H1 (cell line): ENCODE results near the gene CC2D1B.

Experiments
- JUN ChIP-seq: IDR thresholded peaks from 2 replicates; pipeline ENCODE4 v1.6.1; 2011; ENCODE audit warnings: low read depth, mild to moderate bottlenecking, improper control_type of control experiment, low read length
- KDM5A ChIP-seq: fragments of 200-600 bp; IDR thresholded peaks from 2 replicates; pipeline ENCODE4 v1.7.1; 2012; ENCODE audit warnings: mild to moderate bottlenecking, low read length, inconsistent platforms, mixed read lengths
- POLR2A ChIP-seq, 2 experiments: IDR thresholded peaks; 1 replicate in 1 of 2; 2 replicates in 1 of 2; pipeline ENCODE4 v1.6.1; 2011; ENCODE audit warnings: low read depth in 2 of 2, low read length in 2 of 2, mild to moderate bottlenecking in 2 of 2; ENCODE audit errors: control extremely low read depth in 1 of 2
- POLR2AphosphoS5 ChIP-seq: IDR thresholded peaks from 2 replicates; pipeline ENCODE4 v1.6.1; 2011; ENCODE audit warnings: low read depth, low read length
- RBBP5 ChIP-seq: IDR thresholded peaks from 2 replicates; pipeline ENCODE4 v1.7.1; 2012; ENCODE audit warnings: low read depth, mild to moderate bottlenecking, inconsistent platforms, low read length, moderate library complexity, borderline replicate concordance
- SIN3A ChIP-seq, 2 experiments: IDR thresholded peaks in 1 of 2; conservative IDR thresholded peaks in 1 of 2; 2 replicates each; pipeline ENCODE4 v1.6.1; 2011 to 2012; ENCODE audit warnings: low read length in 2 of 2, improper control_type of control experiment in 1 of 2, low read depth in 1 of 2, mild to moderate bottlenecking in 1 of 2
- SRF ChIP-seq: IDR thresholded peaks from 2 replicates; pipeline ENCODE4 v1.6.1; 2011; ENCODE audit warnings: mild to moderate bottlenecking, low read depth, low read length, moderate library complexity
- ZNF274 ChIP-seq: IDR thresholded peaks from 2 replicates; pipeline ENCODE4 v1.7.0; 2012; ENCODE audit warnings: low read length, borderline replicate concordance; ENCODE audit errors: extremely low read depth
- TF ChIP-seq, protein P1 (sequence below): IDR thresholded peaks from 2 replicates; pipeline ENCODE4 v1.6.1; 2012; ENCODE audit warnings: low read length, inconsistent platforms
- TF ChIP-seq, protein P2 (sequence below), 3 experiments: IDR thresholded peaks; 1 replicate in 2 of 3; 2 replicates in 1 of 3; pipeline versions ENCODE4 v1.5.1 to v1.6.1; 2011; ENCODE audit warnings: low read length in 3 of 3, mild to moderate bottlenecking in 3 of 3, inconsistent platforms in 2 of 3, low read depth in 1 of 3, moderate library complexity in 1 of 3; ENCODE audit not compliant: insufficient read depth in 1 of 3; ENCODE audit errors: control extremely low read depth in 1 of 3

DNA sequence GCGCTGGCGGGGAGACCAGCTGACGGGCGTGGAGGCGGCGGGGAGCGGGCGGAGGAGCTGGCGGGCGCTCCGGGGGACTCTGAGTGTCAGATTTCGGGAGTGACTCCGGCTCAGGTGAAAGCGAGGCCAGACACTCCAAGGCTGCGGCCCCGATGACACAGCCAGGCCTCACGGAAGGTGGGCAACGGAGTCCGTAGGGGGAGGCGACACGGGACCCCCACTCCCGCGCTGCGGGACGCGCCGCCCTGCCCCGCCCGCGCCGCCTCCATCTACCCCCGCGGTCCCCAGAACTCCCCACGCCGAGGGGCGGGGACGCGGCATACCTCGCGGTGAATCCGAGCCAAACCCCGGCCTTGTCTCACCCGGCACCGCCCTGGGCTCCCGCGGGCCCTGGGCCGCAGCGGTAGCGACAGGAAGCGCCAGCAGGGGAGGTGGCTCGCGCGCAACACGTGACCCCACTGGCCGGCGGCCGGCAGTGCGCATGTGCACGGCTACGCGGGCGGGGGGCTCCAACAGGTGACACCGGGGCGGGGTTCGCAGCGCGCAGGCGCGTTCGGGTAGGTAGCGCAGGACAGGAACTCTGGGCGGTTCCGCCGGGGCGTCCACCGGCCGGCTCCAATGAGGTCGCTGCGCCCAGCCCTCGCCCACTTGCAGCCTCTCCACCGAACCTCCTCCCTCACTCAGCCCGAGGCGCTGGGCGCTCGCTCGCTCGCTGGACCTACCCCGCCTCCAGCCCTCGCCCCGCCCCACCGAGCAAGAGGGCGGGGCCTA, at the start of gene CC2D1B:
- peak; percentile 49 to 50; a peak in 2 of 4 replicates for TF ChIP-seq SIN3A (conservative IDR thresholded peaks at IDR 0.05 in 1 of 2, IDR thresholded peaks at IDR 0.05 in 1 of 2; ENCODE audit: low read depth in 1 of 2, low read length in 2 of 2)
- TF ChIP-seq, protein P1, sequence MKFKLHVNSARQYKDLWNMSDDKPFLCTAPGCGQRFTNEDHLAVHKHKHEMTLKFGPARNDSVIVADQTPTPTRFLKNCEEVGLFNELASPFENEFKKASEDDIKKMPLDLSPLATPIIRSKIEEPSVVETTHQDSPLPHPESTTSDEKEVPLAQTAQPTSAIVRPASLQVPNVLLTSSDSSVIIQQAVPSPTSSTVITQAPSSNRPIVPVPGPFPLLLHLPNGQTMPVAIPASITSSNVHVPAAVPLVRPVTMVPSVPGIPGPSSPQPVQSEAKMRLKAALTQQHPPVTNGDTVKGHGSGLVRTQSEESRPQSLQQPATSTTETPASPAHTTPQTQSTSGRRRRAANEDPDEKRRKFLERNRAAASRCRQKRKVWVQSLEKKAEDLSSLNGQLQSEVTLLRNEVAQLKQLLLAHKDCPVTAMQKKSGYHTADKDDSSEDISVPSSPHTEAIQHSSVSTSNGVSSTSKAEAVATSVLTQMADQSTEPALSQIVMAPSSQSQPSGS: no peak
- peak in 1 of 2 experiments; percentile 80; a peak in 2 of 3 replicates for TF ChIP-seq POLR2A (IDR thresholded peaks at IDR 0.05; ENCODE audit: control extremely low read depth in 1 of 2, low read depth in 2 of 2, low read length in 2 of 2)
- no peak for TF ChIP-seq KDM5A
- TF ChIP-seq ZNF274: no peak
- TF ChIP-seq JUN: no peak
- TF ChIP-seq, protein P2, sequence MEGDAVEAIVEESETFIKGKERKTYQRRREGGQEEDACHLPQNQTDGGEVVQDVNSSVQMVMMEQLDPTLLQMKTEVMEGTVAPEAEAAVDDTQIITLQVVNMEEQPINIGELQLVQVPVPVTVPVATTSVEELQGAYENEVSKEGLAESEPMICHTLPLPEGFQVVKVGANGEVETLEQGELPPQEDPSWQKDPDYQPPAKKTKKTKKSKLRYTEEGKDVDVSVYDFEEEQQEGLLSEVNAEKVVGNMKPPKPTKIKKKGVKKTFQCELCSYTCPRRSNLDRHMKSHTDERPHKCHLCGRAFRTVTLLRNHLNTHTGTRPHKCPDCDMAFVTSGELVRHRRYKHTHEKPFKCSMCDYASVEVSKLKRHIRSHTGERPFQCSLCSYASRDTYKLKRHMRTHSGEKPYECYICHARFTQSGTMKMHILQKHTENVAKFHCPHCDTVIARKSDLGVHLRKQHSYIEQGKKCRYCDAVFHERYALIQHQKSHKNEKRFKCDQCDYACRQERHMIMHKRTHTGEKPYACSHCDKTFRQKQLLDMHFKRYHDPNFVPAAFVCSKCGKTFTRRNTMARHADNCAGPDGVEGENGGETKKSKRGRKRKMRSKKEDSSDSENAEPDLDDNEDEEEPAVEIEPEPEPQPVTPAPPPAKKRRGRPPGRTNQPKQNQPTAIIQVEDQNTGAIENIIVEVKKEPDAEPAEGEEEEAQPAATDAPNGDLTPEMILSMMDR (IDR thresholded peaks at IDR 0.05; ENCODE audit: control extremely low read depth in 1 of 3, insufficient read depth in 1 of 3, low read depth in 1 of 3, low read length in 3 of 3): no peak
- no peak for TF ChIP-seq SRF
- TF ChIP-seq RBBP5: 0 out of 2 replicates have a peak, but pooled peaks have one; percentile 81
- peak; percentile 66 for TF ChIP-seq POLR2AphosphoS5
